ENCODE results near the gene ACOT7.
"Not testable (repeated sequence)": the region's sequence is repeated elsewhere in the genome, so short reads cannot be mapped to it uniquely, and the experiment has no call there.

Gene ACOT7

DNA sequence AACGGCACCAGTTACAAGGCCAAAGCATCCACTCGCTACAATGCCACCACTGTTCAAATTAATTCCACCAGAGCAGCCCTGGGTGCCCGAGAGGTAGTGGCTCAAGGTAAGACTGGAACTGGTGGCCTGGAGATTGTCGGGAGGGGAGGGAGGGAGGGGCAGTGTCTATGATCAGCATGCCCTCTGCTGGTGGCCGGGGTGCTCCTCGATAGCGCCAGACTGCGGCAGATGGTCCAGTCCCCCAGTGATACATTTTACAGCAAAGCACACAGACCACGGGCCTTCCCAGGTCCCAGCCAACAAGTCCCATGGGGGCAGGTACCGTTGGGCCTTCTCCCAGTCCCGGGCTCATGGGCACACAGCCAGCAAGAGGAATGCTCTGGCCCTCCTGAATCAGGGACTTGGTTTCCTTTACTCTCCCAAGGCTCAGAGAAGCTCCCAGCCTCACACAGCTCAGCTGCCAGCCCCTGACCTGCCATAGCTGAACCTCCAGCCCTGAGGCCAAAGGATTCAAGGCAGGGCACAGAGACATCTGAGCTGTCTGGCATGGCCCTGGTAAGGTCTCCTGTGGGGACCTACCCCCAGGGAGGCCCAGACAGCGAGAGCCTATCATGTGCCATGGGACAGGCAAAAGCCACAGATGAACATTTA is 15.3 kb downstream of the ACOT7 start:
- H3K36me3 ChIP-seq (ENCODE audit: insufficient read depth, insufficient read length, low read length), result no peaks in the 10 kb centered on the region
- H3K4me3 ChIP-seq (ENCODE audit: insufficient read length, low read depth), result no peak overlapping the region
- TF ChIP-seq YY1 (IDR thresholded peaks at IDR 0.05; ENCODE audit: insufficient read depth, insufficient read length) (no peak), SUZ12 (IDR thresholded peaks at IDR 0.05; ENCODE audit: extremely low read depth, insufficient read depth, insufficient read length) (no peak), ZNF274 (IDR thresholded peaks at IDR 0.05; ENCODE audit: low read depth, low read length) (no peak)
- no peak for DNase-seq (ENCODE audit: low read depth, low spot score)
- no peak overlapping the region for H3K9ac ChIP-seq (ENCODE audit: insufficient read length, low read depth)
- H3K27me3 ChIP-seq (ENCODE audit: insufficient read depth, insufficient read length), result no peaks in the 10 kb centered on the region
- H3K9me3 ChIP-seq (ENCODE audit: insufficient read depth, low read length), result no peaks in the 10 kb centered on the region
- no peaks in the 10 kb centered on the region for H3K4me1 ChIP-seq (ENCODE audit: insufficient read depth, insufficient read length)

DNA sequence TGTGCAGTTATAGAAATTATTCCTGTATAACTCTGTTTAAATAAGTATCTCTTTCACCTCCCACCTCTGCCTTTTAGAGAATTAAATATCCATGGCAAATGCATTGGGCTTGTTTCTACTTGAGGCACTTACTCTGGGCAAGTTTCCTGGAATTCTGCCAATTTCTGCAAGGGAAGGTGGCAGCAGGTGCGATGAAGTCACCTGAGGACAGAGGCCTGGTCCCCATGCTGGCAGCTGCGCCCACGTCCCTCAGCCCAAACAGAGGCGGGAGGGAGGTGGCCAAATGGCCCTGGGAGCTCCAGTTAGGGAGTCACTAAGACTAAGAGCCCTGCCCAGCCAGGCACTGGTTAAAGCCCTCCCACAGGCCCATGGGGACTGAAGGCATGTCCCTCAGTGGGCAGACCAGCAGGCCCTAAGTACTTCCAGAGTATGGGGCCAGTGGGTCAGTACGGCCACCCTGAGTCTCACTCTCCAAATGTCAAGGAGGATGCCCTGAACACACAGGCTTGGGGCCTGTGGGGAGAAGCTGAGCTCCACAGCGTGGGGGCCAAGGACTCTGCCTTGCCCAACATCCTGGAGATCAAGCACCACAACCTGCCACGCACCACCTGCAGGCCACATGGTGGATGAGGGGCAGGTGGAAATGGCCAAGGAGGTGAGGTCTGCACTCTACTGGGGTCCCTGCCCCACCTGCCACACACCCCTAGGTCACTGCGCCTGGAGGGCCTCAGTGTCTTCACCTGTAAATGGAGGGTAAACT is 19.4 kb downstream of the ACOT7 start:
- Histone ChIP-seq H3K4me1 (ENCODE audit: insufficient read depth, insufficient read length) (no peaks in the 10 kb centered on the region), H3K4me3 (ENCODE audit: insufficient read length, low read depth) (no peak overlapping the region), H3K9me3 (ENCODE audit: insufficient read depth, low read length) (no peaks in the 10 kb centered on the region), H3K9ac (ENCODE audit: insufficient read length, low read depth) (no peak overlapping the region), H3K27me3 (ENCODE audit: insufficient read depth, insufficient read length) (no peaks in the 10 kb centered on the region), H3K36me3 (ENCODE audit: insufficient read depth, insufficient read length, low read length) (no peaks in the 10 kb centered on the region)
- no peak for DNase-seq (ENCODE audit: low read depth, low spot score)
- no peak for TF ChIP-seq ZNF274 (IDR thresholded peaks at IDR 0.05; ENCODE audit: low read depth, low read length)
- TF ChIP-seq SUZ12 (IDR thresholded peaks at IDR 0.05; ENCODE audit: extremely low read depth, insufficient read depth, insufficient read length), result no peak
- TF ChIP-seq YY1 (IDR thresholded peaks at IDR 0.05; ENCODE audit: insufficient read depth, insufficient read length), result no peak

DNA sequence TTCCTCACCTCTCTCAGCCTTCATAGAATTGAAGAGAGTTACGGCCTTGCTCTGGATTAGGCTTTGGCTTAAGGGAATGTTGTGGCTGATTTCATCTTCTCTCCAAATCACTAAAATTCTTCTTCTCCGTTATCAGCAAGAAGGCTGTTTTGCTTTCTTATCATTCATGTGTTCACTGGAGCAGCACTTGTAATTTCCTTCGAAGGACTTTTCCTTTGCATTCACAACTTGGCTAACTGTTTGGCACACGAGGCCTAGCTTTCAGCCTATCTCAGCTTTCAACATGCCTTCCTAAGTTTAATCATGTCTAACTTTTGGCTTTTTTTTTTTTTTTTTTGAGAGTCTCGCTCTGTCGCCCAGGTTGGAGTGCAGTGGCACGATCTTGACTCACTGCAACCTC is 21.3 kb downstream of the ACOT7 start:
- not testable (repeated sequence) for H3K4me3 ChIP-seq (ENCODE audit: insufficient read length, low read depth); DNase-seq (ENCODE audit: low read depth, low spot score); H3K4me1 ChIP-seq (ENCODE audit: insufficient read depth, insufficient read length); H3K9ac ChIP-seq (ENCODE audit: insufficient read length, low read depth); H3K36me3 ChIP-seq (ENCODE audit: insufficient read depth, insufficient read length, low read length); H3K27me3 ChIP-seq (ENCODE audit: insufficient read depth, insufficient read length); H3K9me3 ChIP-seq (ENCODE audit: insufficient read depth, low read length)

DNA sequence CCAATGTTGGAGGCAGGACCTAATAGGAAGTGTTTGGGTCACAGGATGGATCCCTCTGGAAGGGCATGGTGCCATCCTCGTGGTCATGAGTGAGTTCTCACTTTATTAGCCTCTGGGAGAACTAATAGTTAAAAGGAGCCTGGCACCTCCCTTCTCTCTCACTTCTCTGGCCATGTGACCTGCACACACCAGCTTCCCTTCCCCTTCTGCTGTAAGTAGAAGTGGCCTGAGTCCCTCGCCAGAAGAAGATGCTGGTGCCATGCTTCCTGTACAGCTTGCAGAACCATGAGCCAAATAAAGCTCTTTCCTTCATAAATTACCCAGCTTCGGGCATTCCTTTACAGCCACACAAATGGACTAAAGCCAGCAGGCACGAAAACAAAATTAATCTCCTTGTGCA is 23.6 kb downstream of the ACOT7 start:
- no peaks in the 10 kb centered on the region for H3K27me3 ChIP-seq (ENCODE audit: insufficient read depth, insufficient read length)
- no peak overlapping the region for H3K9ac ChIP-seq (ENCODE audit: insufficient read length, low read depth)
- TF ChIP-seq ZNF274 (IDR thresholded peaks at IDR 0.05; ENCODE audit: low read depth, low read length), result no peak
- no peak for TF ChIP-seq YY1 (IDR thresholded peaks at IDR 0.05; ENCODE audit: insufficient read depth, insufficient read length)
- TF ChIP-seq SUZ12 (IDR thresholded peaks at IDR 0.05; ENCODE audit: extremely low read depth, insufficient read depth, insufficient read length), result no peak
- no peak for DNase-seq (ENCODE audit: low read depth, low spot score)
- no peaks in the 10 kb centered on the region for H3K36me3 ChIP-seq (ENCODE audit: insufficient read depth, insufficient read length, low read length)
- H3K9me3 ChIP-seq (ENCODE audit: insufficient read depth, low read length), result no peaks in the 10 kb centered on the region; the same call in 1 of the 2 replicates
- no peaks in the 10 kb centered on the region for H3K4me1 ChIP-seq (ENCODE audit: insufficient read depth, insufficient read length)
- H3K4me3 ChIP-seq (ENCODE audit: insufficient read length, low read depth), result no peak overlapping the region

DNA sequence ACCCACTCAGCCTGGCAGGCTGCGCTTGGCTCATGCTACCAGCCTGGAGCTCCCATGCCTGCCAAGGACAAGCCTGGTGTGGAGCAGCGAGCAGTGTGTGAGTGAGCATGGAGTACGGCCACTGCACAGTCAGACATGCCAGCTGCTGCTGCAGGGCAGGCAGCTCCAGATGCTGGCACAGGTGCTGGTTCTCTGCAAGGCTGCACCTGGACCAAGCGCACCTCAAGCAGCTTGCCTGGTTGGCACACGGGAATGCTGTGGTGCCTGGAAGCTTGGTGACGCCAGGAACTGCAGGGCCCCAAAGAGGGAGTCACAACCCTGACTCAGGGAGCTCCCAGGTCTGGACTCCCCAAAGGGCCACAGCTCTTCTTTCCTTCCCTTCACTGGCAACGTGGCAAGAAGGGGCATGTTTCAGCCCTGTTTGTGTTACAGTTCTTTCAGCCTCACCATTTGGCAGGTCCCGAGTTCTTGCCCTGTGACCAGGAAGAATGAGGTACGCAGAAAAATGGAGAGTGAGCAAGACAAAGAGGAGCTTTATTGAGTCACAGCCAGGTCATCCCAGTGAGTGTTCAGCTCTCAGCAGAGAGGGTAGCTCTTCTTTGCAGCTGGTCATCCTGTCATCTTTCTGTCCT is 26.1 kb downstream of the ACOT7 start:
- TF ChIP-seq ZNF274 (IDR thresholded peaks at IDR 0.05; ENCODE audit: low read depth, low read length) (no peak), SUZ12 (IDR thresholded peaks at IDR 0.05; ENCODE audit: extremely low read depth, insufficient read depth, insufficient read length) (no peak), YY1 (IDR thresholded peaks at IDR 0.05; ENCODE audit: insufficient read depth, insufficient read length) (no peak)
- no peak for DNase-seq (ENCODE audit: low read depth, low spot score)
- no peak overlapping the region for H3K4me3 ChIP-seq (ENCODE audit: insufficient read length, low read depth)
- H3K36me3 ChIP-seq (ENCODE audit: insufficient read depth, insufficient read length, low read length), result no peaks in the 10 kb centered on the region
- no peaks in the 10 kb centered on the region for H3K4me1 ChIP-seq (ENCODE audit: insufficient read depth, insufficient read length)
- H3K9me3 ChIP-seq (ENCODE audit: insufficient read depth, low read length), result no peaks in the 10 kb centered on the region; the same call in 1 of the 2 replicates
- no peak overlapping the region for H3K9ac ChIP-seq (ENCODE audit: insufficient read length, low read depth)
- no peaks in the 10 kb centered on the region for H3K27me3 ChIP-seq (ENCODE audit: insufficient read depth, insufficient read length)

DNA sequence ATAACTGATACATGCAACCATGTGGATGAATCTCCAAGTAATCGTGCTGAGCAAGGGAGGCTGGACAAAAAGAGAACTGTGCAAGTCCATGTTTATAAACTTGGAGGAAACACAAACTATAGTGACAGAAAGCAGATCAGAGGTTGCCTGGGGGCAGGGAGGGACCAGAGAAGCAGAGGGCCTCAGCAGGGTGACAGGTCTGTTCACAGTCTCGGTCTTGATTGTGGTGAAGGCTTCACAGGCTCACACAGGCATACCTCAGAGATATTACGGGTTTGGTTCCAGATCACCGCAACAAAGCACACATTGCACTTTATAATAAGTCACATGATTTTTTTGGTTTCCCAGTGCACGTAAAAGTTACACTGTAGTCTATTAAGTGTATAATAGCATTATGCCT is 28.5 kb downstream of the ACOT7 start:
- DNase-seq (ENCODE audit: low read depth, low spot score), result no peak

DNA sequence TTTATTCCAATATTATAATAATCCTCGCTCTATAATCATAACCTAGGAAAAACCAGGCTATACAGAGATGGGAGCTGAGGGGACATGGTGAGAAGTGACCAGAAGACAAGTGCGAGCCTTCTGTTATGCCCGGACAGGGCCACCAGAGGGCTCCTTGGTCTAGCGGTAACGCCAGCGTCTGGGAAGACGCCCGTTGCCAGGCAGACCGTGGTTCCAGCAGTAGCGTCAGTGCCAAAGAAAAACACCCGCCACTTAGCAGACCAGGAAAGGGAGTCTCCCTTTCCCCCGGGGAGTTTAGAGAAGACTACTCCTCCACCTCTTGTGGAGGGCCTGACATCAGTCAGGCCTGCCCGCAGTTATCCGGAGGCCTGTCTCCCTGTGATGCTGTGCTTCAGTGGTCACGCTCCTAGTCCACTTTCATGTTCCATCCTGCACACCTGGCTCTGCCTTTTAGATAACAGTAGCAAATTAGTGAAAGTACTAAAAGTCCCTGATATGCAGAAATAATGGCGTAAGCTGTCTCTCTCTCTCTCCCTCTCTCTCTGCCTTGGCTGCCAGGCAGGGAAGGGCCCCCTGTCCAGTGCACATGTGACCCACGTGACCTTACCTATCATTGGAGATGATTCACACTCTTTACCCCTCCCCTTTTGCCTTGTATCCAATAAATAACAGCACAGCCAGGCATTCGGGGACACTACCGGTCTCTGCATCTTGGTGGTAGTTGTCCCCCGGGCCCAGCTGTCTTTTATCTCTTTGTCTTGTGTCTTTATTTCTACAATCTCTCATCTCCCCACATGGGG is 30.3 kb downstream of the ACOT7 start:
- not testable (repeated sequence) for H3K4me3 ChIP-seq (ENCODE audit: insufficient read length, low read depth); H3K27me3 ChIP-seq (ENCODE audit: insufficient read depth, insufficient read length); H3K9ac ChIP-seq (ENCODE audit: insufficient read length, low read depth); H3K4me1 ChIP-seq (ENCODE audit: insufficient read depth, insufficient read length); DNase-seq (ENCODE audit: low read depth, low spot score); H3K9me3 ChIP-seq (ENCODE audit: insufficient read depth, low read length); H3K36me3 ChIP-seq (ENCODE audit: insufficient read depth, insufficient read length, low read length)

More for the DNA sequence above, 28.5 kb downstream of the ACOT7 start:
- Histone ChIP-seq H3K4me3 (ENCODE audit: insufficient read length, low read depth) (no peak overlapping the region), H3K4me1 (ENCODE audit: insufficient read depth, insufficient read length) (no peaks in the 10 kb centered on the region), H3K9me3 (ENCODE audit: insufficient read depth, low read length) (no peaks in the 10 kb centered on the region; the same call in 1 of the 2 replicates), H3K27me3 (ENCODE audit: insufficient read depth, insufficient read length) (no peaks in the 10 kb centered on the region), H3K9ac (ENCODE audit: insufficient read length, low read depth) (no peak overlapping the region), H3K36me3 (ENCODE audit: insufficient read depth, insufficient read length, low read length) (no peaks in the 10 kb centered on the region)
- no peak for TF ChIP-seq YY1 (IDR thresholded peaks at IDR 0.05; ENCODE audit: insufficient read depth, insufficient read length)
- no peak for TF ChIP-seq ZNF274 (IDR thresholded peaks at IDR 0.05; ENCODE audit: low read depth, low read length)
- TF ChIP-seq SUZ12 (IDR thresholded peaks at IDR 0.05; ENCODE audit: extremely low read depth, insufficient read depth, insufficient read length), result no peak
